HepG2 (cell line): Measurements from ENCODE around the gene RGP1. TPM values are rescaled to one million over a fixed set of nuclear protein-coding genes. Genes with fewer than 3 reads are reported as not detected.

Source experiments
- ATAC-seq: fragments of 200-7000 bp; cut with Tn5 transposase; 3 replicates; pipeline ENCODE4 v1.9.1; 2020; ENCODE audit warnings: mild to moderate bottlenecking, moderate library complexity
- BruUV-seq: library from RNA; stranded (reverse); fragments of 400-500 nt; replicated peaks from 2 replicates; lab custom pipeline; 2021; lab: Mats Ljungman, UMichigan
- CTCF ChIA-PET: fragments of 300-600 bp; formaldehyde crosslinking; extraction: SDS; loops from one replicate; lab custom pipeline; 2021; ENCODE audit warnings: low total read pairs, inconsistent platforms, low intra/inter-chr PET ratio; lab: Yijun Ruan, JAX
- POLR2A ChIA-PET: fragments of 350-600 bp; sonication (Branson Sonifier 250); formaldehyde crosslinking; loops from one replicate; lab custom pipeline; 2020; ENCODE audit warnings: antibody characterized with exemption, inconsistent platforms; lab: Yijun Ruan, JAX
- DNase-seq: peaks from one replicate; pipeline ENCODE4 v3.0.0-alpha.2; 2015; ENCODE audit warnings: low spot score
- FAIRE-seq: peaks from 3 replicates; lab custom pipeline; 2011; peaks lifted over from hg19 to GRCh38; lab: Jason Lieb, UNC
- H2AFZ ChIP-seq: one replicate; pipeline ENCODE4 v1.6.1; 2011; ENCODE audit warnings: low read length, inconsistent platforms
- H3K27ac ChIP-seq: fragments of 300-600 bp; 3 replicates; pipeline ENCODE4 v1.8.0; 2011; ENCODE audit warnings: mixed run types, mild to moderate bottlenecking, mixed read lengths, low read length, inconsistent platforms; ENCODE audit not compliant: insufficient read depth; ENCODE audit errors: extremely low read length
- H3K27me3 ChIP-seq, 2 experiments: fragments of 200-600 bp in 1 of 2; 2 replicates in 1 of 2; 3 replicates in 1 of 2; pipeline versions ENCODE4 v1.6.0 to v1.8.0; 2011; ENCODE audit warnings: low read length in 2 of 2, mild to moderate bottlenecking in 2 of 2, moderate library complexity in 2 of 2, inconsistent platforms in 1 of 2; ENCODE audit not compliant: insufficient read depth in 2 of 2, control insufficient read depth in 1 of 2
- H3K36me3 ChIP-seq, 2 experiments: fragments of 200-600 bp in 1 of 2; replicated peaks in 1 of 2; 2 replicates in 1 of 2; 3 replicates in 1 of 2; pipeline versions ENCODE4 v1.5.1 to v1.8.0; 2011; ENCODE audit warnings: low read length in 2 of 2, inconsistent platforms in 1 of 2; ENCODE audit not compliant: insufficient read depth in 2 of 2, control insufficient read depth in 1 of 2
- H3K4me1 ChIP-seq: 2 replicates; pipeline ENCODE4 v1.5.1; 2012; ENCODE audit warnings: low read length, inconsistent platforms; ENCODE audit not compliant: insufficient read depth
- H3K4me2 ChIP-seq: 2 replicates; pipeline ENCODE4 v1.6.0; 2011; ENCODE audit warnings: low read depth, low read length, inconsistent platforms
- H3K4me3 ChIP-seq, 3 experiments: fragments of 200-600 bp in 1 of 3; sonication (generic), shearing (Covaris generic) in 1 of 3; replicated peaks in 1 of 3; 2 replicates each; pipeline ENCODE4 v1.5.1; 2011 to 2016; ENCODE audit warnings: low read length in 3 of 3, inconsistent platforms in 2 of 3, low read depth in 2 of 3, mild to moderate bottlenecking in 2 of 3, control low read depth in 1 of 3, mixed read lengths in 1 of 3; ENCODE audit not compliant: insufficient read depth in 1 of 3
- H3K79me2 ChIP-seq: one replicate; pipeline ENCODE4 v1.6.1; 2011; ENCODE audit warnings: low read length, inconsistent platforms; ENCODE audit not compliant: insufficient read depth
- H3K9ac ChIP-seq: 2 replicates; pipeline ENCODE4 v1.6.0; 2011; ENCODE audit warnings: mild to moderate bottlenecking, low read depth, low read length, inconsistent platforms; ENCODE audit not compliant: insufficient read depth
- H3K9me3 ChIP-seq: 2 replicates; pipeline ENCODE4 v1.5.1; 2012; ENCODE audit warnings: mild to moderate bottlenecking, low read length
- H4K20me1 ChIP-seq: 2 replicates; pipeline ENCODE4 v1.6.0; 2011; ENCODE audit warnings: inconsistent platforms, mild to moderate bottlenecking, low read length, moderate library complexity; ENCODE audit not compliant: insufficient read depth
- ATF1 ChIP-seq: IDR thresholded peaks from 2 replicates; pipeline ENCODE4 v1.6.1; 2016; ENCODE audit warnings: mild to moderate bottlenecking, control low read depth
- CCAR2 ChIP-seq: fragments of 200-400 bp; formaldehyde crosslinking; optimal IDR thresholded peaks from 2 replicates; pipeline ENCODE3; 2018; ENCODE audit warnings: low read depth, mild to moderate bottlenecking, low read length, moderate library complexity
- FOXK1 ChIP-seq: sonication (generic); formaldehyde crosslinking; IDR thresholded peaks from 2 replicates; pipeline ENCODE4 v1.4.0; 2020; ENCODE audit warnings: low read depth, missing genetic modification reagents, borderline replicate concordance
- IRX3 ChIP-seq: sonication (generic); formaldehyde crosslinking; IDR thresholded peaks from 2 replicates; pipeline ENCODE4 v1.8.1; 2023; ENCODE audit warnings: mild to moderate bottlenecking, low read depth, missing genetic modification reagents, borderline replicate concordance
- ISX ChIP-seq: sonication (generic); formaldehyde crosslinking; conservative IDR thresholded peaks from 2 replicates; pipeline ENCODE4 v1.5.0; 2020; ENCODE audit warnings: missing genetic modification reagents
- RFXANK ChIP-seq: IDR thresholded peaks from 2 replicates; pipeline ENCODE4 v1.6.1; 2016
- ZNF605 ChIP-seq: sonication (generic); formaldehyde crosslinking; IDR thresholded peaks from 2 replicates; pipeline ENCODE4 v1.8.0; 2022; ENCODE audit warnings: mild to moderate bottlenecking, missing genetic modification reagents
- ZNF670 ChIP-seq: sonication (generic); formaldehyde crosslinking; IDR thresholded peaks from 2 replicates; pipeline ENCODE4 v1.8.0; 2022; ENCODE audit warnings: mild to moderate bottlenecking, missing genetic modification reagents, borderline replicate concordance
- ZNF720 ChIP-seq: sonication (generic); formaldehyde crosslinking; IDR thresholded peaks from 2 replicates; pipeline ENCODE4 v1.4.0; 2020; ENCODE audit warnings: missing genetic modification reagents
- ZNF891 ChIP-seq: sonication (generic); formaldehyde crosslinking; IDR thresholded peaks from 2 replicates; pipeline ENCODE4 v1.5.0; 2020; ENCODE audit warnings: mild to moderate bottlenecking, missing genetic modification reagents
- WGBS: methylation state at CpG from one replicate; pipeline ENCODE4 v1.1.6; 2017; ENCODE audit warnings: low lambda C conversion rate; 5-methylcytosine and 5-hydroxymethylcytosine counted together
- in situ Hi-C: cut with HindIII; loops from 2 replicates; pipeline ENCODE4 v1.10.0; 2017; ENCODE audit warnings: low pct_unique_long_range_greater_than_20kb; ENCODE audit not compliant: extremely low pct_ligation_motif_present
- intact Hi-C: fragments of 100-400 bp; cut with micrococcal nuclease; formaldehyde crosslinking; loops from one replicate; pipeline ENCODE4 v1.10.0; 2022; ENCODE audit not compliant: unreplicated experiment
- polyA plus RNA-seq, 8 experiments: library from polyadenylated mRNA; depleted of rRNA in 3 of 8; stranded (reverse) in 7 of 8; unstranded in 1 of 8; fragments of >200 nt; fragmentation: Illumina TruSeq in 4 of 8; extraction: Trizol in 4 of 8; gene quantifications; 2 replicates each; pipeline versions ENCODE4 v1.2.1 to v1.2.3, GENCODE V29; 2011 to 2016; ENCODE audit warnings: low read depth in 4 of 8, missing spikeins in 1 of 8, mixed read lengths in 1 of 8; ENCODE audit not compliant: insufficient read depth in 1 of 8
- total RNA-seq, 5 experiments: library from RNA; depleted of rRNA; stranded (reverse); fragments of >200 nt; fragmentation: Illumina TruSeq; extraction: Trizol; gene quantifications; 2 replicates each; pipeline ENCODE4 v1.2.3, GENCODE V29; 2016; ENCODE audit warnings: low read depth in 1 of 5
- TF ChIP-seq, protein P1 (sequence below): sonication (generic); formaldehyde crosslinking; IDR thresholded peaks from 2 replicates; pipeline ENCODE4 v1.5.0; 2020; ENCODE audit warnings: missing genetic modification reagents
- TF ChIP-seq, protein P2 (sequence below): IDR thresholded peaks from 2 replicates; pipeline ENCODE4 v1.6.1; 2016; ENCODE audit warnings: low read depth, missing genetic modification reagents, missing compliant biosample characterization
- TF ChIP-seq, protein P3 (sequence below): sonication (generic); formaldehyde crosslinking; IDR thresholded peaks from 2 replicates; pipeline ENCODE4 v1.4.0; 2020; ENCODE audit warnings: missing genetic modification reagents, borderline replicate concordance

RGP1 gene
- total and polyA plus RNA-seq, 2 of the 13 experiments (the other 11 are each of a cell fraction or from before 2014, with no cell fraction given), result 12.7 to 21.0 TPM

DNA sequence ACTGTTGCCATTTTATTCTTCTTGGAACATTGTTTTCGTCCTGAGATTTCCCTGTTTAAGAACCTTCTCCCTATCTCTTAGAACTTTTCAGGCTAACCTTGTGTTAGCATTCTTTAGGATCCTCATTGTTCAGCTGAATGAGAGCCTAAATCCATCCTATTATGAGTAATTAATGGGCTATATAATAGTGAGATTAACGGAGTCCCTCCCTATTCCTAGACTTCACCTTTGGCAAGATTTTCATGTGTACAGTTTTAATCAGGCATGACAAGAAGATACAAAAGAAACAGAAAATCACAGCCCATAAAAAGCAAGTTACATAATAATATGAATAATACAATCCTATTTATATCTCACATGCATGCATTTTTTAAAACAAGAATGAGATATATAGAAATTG is 14.1 kb downstream of the RGP1 start:
- H3K79me2 ChIP-seq, result peaks cover 37% of the 10 kb centered on the region
- no TSS peak for BruUV-seq
- no peak overlapping the region for H3K9ac ChIP-seq
- H3K27me3 ChIP-seq, result no peaks in the 10 kb centered on the region
- DNase-seq, result no peak
- no peak overlapping the region for H3K27ac ChIP-seq
- no peaks in the 10 kb centered on the region for H3K36me3 ChIP-seq
- no peaks in the 10 kb centered on the region for H3K9me3 ChIP-seq
- in situ Hi-C loops (no loop called here), intact Hi-C loops (no loop called here)
- no peak for FAIRE-seq
- H3K4me3 ChIP-seq, result no peak overlapping the region
- TF ChIP-seq, protein P1, sequence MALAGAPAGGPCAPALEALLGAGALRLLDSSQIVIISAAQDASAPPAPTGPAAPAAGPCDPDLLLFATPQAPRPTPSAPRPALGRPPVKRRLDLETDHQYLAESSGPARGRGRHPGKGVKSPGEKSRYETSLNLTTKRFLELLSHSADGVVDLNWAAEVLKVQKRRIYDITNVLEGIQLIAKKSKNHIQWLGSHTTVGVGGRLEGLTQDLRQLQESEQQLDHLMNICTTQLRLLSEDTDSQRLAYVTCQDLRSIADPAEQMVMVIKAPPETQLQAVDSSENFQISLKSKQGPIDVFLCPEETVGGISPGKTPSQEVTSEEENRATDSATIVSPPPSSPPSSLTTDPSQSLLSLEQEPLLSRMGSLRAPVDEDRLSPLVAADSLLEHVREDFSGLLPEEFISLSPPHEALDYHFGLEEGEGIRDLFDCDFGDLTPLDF (CRISPR knock-in tag), result no peak
- TF ChIP-seq ZNF670 (CRISPR knock-in tag), result no peak
- TF ChIP-seq ZNF605 (CRISPR knock-in tag), result no peak
- TF ChIP-seq, protein P2, sequence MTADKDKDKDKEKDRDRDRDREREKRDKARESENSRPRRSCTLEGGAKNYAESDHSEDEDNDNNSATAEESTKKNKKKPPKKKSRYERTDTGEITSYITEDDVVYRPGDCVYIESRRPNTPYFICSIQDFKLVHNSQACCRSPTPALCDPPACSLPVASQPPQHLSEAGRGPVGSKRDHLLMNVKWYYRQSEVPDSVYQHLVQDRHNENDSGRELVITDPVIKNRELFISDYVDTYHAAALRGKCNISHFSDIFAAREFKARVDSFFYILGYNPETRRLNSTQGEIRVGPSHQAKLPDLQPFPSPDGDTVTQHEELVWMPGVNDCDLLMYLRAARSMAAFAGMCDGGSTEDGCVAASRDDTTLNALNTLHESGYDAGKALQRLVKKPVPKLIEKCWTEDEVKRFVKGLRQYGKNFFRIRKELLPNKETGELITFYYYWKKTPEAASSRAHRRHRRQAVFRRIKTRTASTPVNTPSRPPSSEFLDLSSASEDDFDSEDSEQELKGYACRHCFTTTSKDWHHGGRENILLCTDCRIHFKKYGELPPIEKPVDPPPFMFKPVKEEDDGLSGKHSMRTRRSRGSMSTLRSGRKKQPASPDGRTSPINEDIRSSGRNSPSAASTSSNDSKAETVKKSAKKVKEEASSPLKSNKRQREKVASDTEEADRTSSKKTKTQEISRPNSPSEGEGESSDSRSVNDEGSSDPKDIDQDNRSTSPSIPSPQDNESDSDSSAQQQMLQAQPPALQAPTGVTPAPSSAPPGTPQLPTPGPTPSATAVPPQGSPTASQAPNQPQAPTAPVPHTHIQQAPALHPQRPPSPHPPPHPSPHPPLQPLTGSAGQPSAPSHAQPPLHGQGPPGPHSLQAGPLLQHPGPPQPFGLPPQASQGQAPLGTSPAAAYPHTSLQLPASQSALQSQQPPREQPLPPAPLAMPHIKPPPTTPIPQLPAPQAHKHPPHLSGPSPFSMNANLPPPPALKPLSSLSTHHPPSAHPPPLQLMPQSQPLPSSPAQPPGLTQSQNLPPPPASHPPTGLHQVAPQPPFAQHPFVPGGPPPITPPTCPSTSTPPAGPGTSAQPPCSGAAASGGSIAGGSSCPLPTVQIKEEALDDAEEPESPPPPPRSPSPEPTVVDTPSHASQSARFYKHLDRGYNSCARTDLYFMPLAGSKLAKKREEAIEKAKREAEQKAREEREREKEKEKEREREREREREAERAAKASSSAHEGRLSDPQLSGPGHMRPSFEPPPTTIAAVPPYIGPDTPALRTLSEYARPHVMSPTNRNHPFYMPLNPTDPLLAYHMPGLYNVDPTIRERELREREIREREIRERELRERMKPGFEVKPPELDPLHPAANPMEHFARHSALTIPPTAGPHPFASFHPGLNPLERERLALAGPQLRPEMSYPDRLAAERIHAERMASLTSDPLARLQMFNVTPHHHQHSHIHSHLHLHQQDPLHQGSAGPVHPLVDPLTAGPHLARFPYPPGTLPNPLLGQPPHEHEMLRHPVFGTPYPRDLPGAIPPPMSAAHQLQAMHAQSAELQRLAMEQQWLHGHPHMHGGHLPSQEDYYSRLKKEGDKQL (CRISPR knock-in tag), result no peak
- TF ChIP-seq ATF1 (CRISPR knock-in tag), result no peak
- TF ChIP-seq, protein P3, sequence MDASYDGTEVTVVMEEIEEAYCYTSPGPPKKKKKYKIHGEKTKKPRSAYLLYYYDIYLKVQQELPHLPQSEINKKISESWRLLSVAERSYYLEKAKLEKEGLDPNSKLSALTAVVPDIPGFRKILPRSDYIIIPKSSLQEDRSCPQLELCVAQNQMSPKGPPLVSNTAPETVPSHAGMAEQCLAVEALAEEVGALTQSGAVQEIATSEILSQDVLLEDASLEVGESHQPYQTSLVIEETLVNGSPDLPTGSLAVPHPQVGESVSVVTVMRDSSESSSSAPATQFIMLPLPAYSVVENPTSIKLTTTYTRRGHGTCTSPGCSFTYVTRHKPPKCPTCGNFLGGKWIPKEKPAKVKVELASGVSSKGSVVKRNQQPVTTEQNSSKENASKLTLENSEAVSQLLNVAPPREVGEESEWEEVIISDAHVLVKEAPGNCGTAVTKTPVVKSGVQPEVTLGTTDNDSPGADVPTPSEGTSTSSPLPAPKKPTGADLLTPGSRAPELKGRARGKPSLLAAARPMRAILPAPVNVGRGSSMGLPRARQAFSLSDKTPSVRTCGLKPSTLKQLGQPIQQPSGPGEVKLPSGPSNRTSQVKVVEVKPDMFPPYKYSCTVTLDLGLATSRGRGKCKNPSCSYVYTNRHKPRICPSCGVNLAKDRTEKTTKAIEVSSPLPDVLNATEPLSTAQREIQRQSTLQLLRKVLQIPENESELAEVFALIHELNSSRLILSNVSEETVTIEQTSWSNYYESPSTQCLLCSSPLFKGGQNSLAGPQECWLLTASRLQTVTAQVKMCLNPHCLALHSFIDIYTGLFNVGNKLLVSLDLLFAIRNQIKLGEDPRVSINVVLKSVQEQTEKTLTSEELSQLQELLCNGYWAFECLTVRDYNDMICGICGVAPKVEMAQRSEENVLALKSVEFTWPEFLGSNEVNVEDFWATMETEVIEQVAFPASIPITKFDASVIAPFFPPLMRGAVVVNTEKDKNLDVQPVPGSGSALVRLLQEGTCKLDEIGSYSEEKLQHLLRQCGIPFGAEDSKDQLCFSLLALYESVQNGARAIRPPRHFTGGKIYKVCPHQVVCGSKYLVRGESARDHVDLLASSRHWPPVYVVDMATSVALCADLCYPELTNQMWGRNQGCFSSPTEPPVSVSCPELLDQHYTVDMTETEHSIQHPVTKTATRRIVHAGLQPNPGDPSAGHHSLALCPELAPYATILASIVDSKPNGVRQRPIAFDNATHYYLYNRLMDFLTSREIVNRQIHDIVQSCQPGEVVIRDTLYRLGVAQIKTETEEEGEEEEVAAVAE, result no peak
- no peak for TF ChIP-seq ZNF720 (CRISPR knock-in tag)
- TF ChIP-seq ISX (CRISPR knock-in tag), result no peak
- no peak for TF ChIP-seq RFXANK (CRISPR knock-in tag)
- no peak for TF ChIP-seq FOXK1
- TF ChIP-seq CCAR2, result no peak
- TF ChIP-seq ZNF891 (CRISPR knock-in tag), result no peak
- no peak for TF ChIP-seq IRX3 (CRISPR knock-in tag)
- no peaks in the 10 kb centered on the region for H4K20me1 ChIP-seq
- ATAC-seq, result no peak
- ChIA-PET POLR2A (interaction anchor here (1.1 kb wide), 1 partner anchor 102 kb away, joined by 3 read pairs; no protein-coding TSS in a partner anchor), CTCF (no interaction called here)
- 96% methylated on average over 2 of the region's 2 CpGs for WGBS
- no peak overlapping the region for H2AFZ ChIP-seq
- no peak overlapping the region for H3K4me2 ChIP-seq
- peaks cover 20% of the 10 kb centered on the region for H3K4me1 ChIP-seq
